Vagina (tissue), 2 donors: ENCODE data around the gene OLFML2A.

Experiments used
- CTCF ChIP-seq, 3 experiments: fragments of 450-650 bp in 2 of 3; fragments of 200-600 bp in 1 of 3; sonication (generic) in 1 of 3; IDR thresholded peaks; one replicate each; pipeline ENCODE4 v1.5.1; 2017 to 2019; ENCODE audit warnings: antibody characterized with exemption in 3 of 3, mild to moderate bottlenecking in 2 of 3, moderate library complexity in 2 of 3
- POLR2AphosphoS5 ChIP-seq, 2 donors: sonication (generic); formaldehyde crosslinking; IDR thresholded peaks; one replicate each; pipeline ENCODE4 v1.9.0; 2017; ENCODE audit warnings: antibody characterized with exemption in 2 of 2, mild to moderate bottlenecking in 2 of 2, low read depth in 1 of 2; ENCODE audit not compliant: insufficient read depth in 1 of 2

DNA sequence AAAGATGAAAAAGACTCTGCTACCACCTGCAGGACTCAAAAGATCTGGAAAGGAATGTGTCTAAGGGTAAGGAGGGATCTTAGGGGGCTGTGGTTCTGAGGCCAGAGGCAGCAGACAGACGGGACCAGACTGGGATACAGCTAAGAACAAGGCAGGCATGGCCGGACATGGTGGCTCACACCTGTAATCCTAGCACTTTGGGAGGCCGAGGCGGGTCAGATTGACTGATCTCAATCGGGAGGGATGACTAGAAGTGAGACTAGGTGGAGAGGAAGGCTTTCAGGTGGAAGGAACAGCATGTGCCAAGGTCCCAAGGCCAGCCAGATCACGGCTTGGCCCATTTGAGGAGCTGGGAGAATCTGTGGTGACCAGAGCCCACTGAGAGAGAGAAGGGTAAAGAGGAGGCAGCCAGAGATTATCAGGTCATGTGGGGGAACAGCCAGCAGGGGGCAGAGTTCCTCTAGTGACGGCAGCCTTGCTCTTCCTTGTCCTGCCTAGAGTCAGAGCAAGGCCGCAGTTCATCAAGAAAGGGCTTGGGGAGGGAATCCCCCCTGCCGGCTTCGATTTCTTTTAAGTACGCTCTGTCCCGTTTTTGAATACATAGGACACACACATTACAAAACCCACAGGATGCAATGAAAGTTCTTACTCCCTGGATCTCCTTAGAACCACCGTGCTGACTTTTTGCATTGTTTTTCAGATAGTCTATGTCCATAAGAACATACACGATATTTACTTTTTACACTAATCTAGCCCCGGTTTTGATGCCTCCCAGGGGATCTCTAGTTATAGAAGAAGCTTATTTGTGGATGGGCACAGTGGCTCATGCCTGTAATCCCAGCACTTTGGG lies 2.6 kb upstream of the OLFML2A start:
- TF ChIP-seq CTCF (IDR thresholded peaks at IDR 0.05) (peak; percentile 64 to 99 (median 83)), POLR2AphosphoS5 (IDR thresholded peaks at IDR 0.05; ENCODE audit: insufficient read depth in 1 of 2, low read depth in 1 of 2) (peak in 1 of 2 donors; percentile 38)
